K562 (cell line): ENCODE measurements around the gene SYNCRIP. TPM values are rescaled to one million over a fixed set of nuclear protein-coding genes. Genes with fewer than 3 reads are reported as not detected.

Source experiments
- CBFB ChIP-seq: sonication (generic); formaldehyde crosslinking; IDR thresholded peaks from 2 replicates; pipeline ENCODE4 v1.4.0; 2020; ENCODE audit warnings: mild to moderate bottlenecking, missing genetic modification reagents
- ETS2 ChIP-seq: IDR thresholded peaks from 2 replicates; pipeline ENCODE4 v1.6.1; 2016; ENCODE audit warnings: borderline replicate concordance, missing genetic modification characterization, mild to moderate bottlenecking, moderate library complexity, missing compliant biosample characterization; ENCODE audit not compliant: poor library complexity, severe bottlenecking
- FOXJ3 ChIP-seq: sonication (generic); formaldehyde crosslinking; IDR thresholded peaks from 2 replicates; pipeline ENCODE4 v1.4.0; 2020; ENCODE audit warnings: mild to moderate bottlenecking, missing genetic modification reagents
- HDAC8 ChIP-seq: fragments of 450-650 bp; IDR thresholded peaks from 2 replicates; pipeline ENCODE4 v1.6.1; 2016; ENCODE audit warnings: mild to moderate bottlenecking, missing genetic modification characterization, moderate library complexity, missing compliant biosample characterization
- HMGN3 ChIP-seq: IDR thresholded peaks from 2 replicates; pipeline ENCODE4 v1.6.1; 2011; ENCODE audit warnings: borderline replicate concordance, low read depth, mild to moderate bottlenecking, mixed read lengths, low read length; ENCODE audit not compliant: insufficient read length; ENCODE audit errors: extremely low read depth
- MCM5 ChIP-seq: fragments of 450-650 bp; IDR thresholded peaks from 2 replicates; pipeline ENCODE4 v1.6.1; 2016; ENCODE audit warnings: low read depth
- MTA2 ChIP-seq: fragments of 450-650 bp; IDR thresholded peaks from 2 replicates; pipeline ENCODE4 v1.6.1; 2016; ENCODE audit warnings: low read depth
- NONO ChIP-seq, 2 experiments: fragments of 200-400 bp in 1 of 2; fragments of 450-650 bp in 1 of 2; formaldehyde crosslinking in 1 of 2; IDR thresholded peaks; 2 replicates each; pipeline ENCODE4 v1.6.1; 2017; ENCODE audit warnings: low read depth in 2 of 2, mild to moderate bottlenecking in 2 of 2, moderate library complexity in 2 of 2, low read length in 1 of 2
- STAT5B ChIP-seq: fragments of 250-450 bp; sonication (Bioruptor Pico); IDR thresholded peaks from 2 replicates; pipeline ENCODE4 v1.8.0; 2021; ENCODE audit warnings: mild to moderate bottlenecking, inconsistent platforms
- TRIM24 ChIP-seq, 2 experiments: fragments of 450-650 bp; IDR thresholded peaks; 2 replicates each; pipeline ENCODE4 v1.6.1; 2016
- ZBTB17 ChIP-seq: fragments of 450-650 bp; formaldehyde crosslinking; IDR thresholded peaks from 2 replicates; pipeline ENCODE4 v1.4.0; 2020; ENCODE audit warnings: mild to moderate bottlenecking
- ZC3H8 ChIP-seq: fragments of 450-650 bp; IDR thresholded peaks from 2 replicates; pipeline ENCODE4 v1.6.1; 2017
- ZNF143 ChIP-seq: sonication (generic); formaldehyde crosslinking; IDR thresholded peaks from 2 replicates; pipeline ENCODE4 v1.9.0; 2022; ENCODE audit warnings: mild to moderate bottlenecking, missing genetic modification reagents
- ZNF253 ChIP-seq: fragments of 250-450 bp; sonication (Bioruptor Pico); conservative IDR thresholded peaks from 2 replicates; pipeline ENCODE4 v1.6.1; 2021; ENCODE audit warnings: mild to moderate bottlenecking
- polyA plus RNA-seq, 8 experiments: library from polyadenylated mRNA; depleted of rRNA in 4 of 8; stranded (reverse) in 5 of 8; unstranded in 3 of 8; fragments of >200 nt; fragmentation: Nextera tagmentation in 2 of 8; fragmentation: Illumina TruSeq in 1 of 8; extraction: Ambion mirVana in 2 of 8; extraction: Trizol in 1 of 8; gene quantifications; 2 replicates each; pipeline versions ENCODE4 v1.2.1 to v1.2.3, GENCODE V29; 2011 to 2014; ENCODE audit warnings: inconsistent platforms in 1 of 8, missing spikeins in 1 of 8
- total RNA-seq, 7 experiments: library from RNA; depleted of rRNA in 6 of 7; stranded (reverse); fragments of >200 nt in 6 of 7; fragmentation: Illumina TruSeq in 2 of 7; extraction: Trizol in 2 of 7; gene quantifications; 2 replicates each; pipeline versions ENCODE4 v1.2.1 to v1.2.3, GENCODE V29; 2011 to 2021; ENCODE audit warnings: low replicate concordance in 1 of 7
- TF ChIP-seq, protein P1 (sequence below): fragments of 450-650 bp; IDR thresholded peaks from 2 replicates; pipeline ENCODE4 v1.6.1; 2016; ENCODE audit warnings: low read depth
- TF ChIP-seq, protein P2 (sequence below): fragments of 250-450 bp; sonication (Bioruptor Pico); IDR thresholded peaks from 2 replicates; pipeline ENCODE4 v1.8.0; 2022; ENCODE audit warnings: moderate library complexity, mild to moderate bottlenecking, inconsistent platforms
- TF ChIP-seq, protein P3 (sequence below): fragments of 250-450 bp; sonication (Bioruptor Pico); IDR thresholded peaks from 2 replicates; pipeline ENCODE4 v1.4.0; 2020; ENCODE audit warnings: mild to moderate bottlenecking, moderate library complexity, borderline replicate concordance

SYNCRIP gene
- total and polyA plus RNA-seq, 9 of the 15 experiments (the other 6 are each of a cell fraction or from before 2014, with no cell fraction given) = 46.5 to 295 (median 140) TPM

DNA sequence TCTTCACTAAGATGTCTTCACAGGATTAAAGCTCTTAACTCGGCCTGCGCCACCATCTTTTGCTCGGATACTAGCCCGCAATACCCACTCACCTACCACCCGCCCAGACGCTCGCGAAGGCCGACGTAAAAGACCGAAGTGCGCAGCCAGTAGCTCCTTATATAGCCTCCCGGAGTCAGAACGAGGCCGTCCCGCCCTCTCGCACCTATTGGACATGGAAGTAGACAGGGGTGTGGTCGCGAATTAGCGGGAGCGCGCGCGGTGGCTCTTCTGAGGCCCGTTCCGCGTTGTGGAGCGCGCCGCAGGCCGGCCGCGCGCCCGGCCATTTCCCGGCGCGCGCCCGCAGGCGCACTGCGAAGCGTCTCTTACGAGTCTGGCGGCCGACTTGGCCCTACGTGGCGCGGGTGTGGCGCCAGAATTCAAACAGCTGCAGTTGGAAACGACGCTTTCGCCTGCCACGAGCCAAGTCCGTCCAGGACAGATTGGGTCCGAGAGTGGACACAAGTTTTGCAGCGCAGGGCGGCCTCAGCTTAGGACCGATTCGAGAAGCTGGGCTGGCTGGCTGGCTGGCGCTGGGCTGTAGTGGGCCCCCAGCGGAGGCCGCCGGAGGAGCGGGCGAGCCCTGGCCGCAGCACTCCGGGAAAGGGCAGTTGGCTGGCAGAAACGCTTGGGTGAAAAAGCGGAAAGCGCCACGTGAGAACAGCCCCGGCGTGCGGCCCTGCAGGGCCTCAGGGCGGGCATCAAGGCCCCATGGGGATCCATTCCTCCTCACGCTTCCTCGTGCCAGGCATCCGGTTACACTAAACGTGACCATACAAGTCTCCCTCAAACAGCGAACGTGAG, 36.1 kb upstream of the SYNCRIP start (continued):
- TF ChIP-seq, protein P1, sequence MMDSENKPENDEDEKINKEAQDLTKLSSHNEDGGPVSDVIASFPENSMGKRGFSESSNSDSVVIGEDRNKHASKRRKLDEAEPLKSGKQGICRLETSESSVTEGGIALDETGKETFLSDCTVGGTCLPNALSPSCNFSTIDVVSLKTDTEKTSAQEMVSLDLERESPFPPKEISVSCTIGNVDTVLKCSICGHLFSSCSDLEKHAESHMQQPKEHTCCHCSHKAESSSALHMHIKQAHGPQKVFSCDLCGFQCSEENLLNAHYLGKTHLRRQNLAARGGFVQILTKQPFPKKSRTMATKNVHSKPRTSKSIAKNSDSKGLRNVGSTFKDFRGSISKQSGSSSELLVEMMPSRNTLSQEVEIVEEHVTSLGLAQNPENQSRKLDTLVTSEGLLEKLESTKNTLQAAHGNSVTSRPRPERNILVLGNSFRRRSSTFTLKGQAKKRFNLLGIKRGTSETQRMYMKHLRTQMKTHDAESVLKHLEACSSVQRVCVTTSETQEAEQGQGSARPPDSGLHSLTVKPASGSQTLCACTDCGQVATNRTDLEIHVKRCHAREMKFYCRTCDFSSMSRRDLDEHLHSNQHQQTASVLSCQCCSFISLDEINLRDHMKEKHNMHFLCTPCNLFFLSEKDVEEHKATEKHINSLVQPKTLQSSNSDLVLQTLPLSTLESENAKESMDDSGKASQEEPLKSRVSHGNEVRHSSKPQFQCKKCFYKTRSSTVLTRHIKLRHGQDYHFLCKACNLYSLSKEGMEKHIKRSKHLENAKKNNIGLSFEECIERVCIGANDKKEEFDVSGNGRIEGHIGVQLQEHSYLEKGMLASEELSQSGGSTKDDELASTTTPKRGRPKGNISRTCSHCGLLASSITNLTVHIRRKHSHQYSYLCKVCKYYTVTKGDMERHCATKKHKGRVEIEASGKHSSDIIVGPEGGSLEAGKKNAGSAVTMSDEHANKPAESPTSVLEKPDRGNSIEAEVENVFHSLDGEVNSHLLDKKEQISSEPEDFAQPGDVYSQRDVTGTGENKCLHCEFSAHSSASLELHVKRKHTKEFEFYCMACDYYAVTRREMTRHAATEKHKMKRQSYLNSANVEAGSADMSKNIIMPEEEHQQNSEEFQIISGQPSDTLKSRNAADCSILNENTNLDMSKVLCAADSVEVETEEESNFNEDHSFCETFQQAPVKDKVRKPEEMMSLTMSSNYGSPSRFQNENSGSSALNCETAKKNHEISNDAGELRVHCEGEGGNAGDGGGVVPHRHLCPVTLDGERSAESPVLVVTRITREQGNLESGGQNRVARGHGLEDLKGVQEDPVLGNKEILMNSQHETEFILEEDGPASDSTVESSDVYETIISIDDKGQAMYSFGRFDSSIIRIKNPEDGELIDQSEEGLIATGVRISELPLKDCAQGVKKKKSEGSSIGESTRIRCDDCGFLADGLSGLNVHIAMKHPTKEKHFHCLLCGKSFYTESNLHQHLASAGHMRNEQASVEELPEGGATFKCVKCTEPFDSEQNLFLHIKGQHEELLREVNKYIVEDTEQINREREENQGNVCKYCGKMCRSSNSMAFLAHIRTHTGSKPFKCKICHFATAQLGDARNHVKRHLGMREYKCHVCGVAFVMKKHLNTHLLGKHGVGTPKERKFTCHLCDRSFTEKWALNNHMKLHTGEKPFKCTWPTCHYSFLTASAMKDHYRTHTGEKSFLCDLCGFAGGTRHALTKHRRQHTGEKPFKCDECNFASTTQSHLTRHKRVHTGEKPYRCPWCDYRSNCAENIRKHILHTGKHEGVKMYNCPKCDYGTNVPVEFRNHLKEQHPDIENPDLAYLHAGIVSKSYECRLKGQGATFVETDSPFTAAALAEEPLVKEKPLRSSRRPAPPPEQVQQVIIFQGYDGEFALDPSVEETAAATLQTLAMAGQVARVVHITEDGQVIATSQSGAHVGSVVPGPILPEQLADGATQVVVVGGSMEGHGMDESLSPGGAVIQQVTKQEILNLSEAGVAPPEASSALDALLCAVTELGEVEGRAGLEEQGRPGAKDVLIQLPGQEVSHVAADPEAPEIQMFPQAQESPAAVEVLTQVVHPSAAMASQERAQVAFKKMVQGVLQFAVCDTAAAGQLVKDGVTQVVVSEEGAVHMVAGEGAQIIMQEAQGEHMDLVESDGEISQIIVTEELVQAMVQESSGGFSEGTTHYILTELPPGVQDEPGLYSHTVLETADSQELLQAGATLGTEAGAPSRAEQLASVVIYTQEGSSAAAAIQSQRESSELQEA = no peak
- TF ChIP-seq, protein P2, sequence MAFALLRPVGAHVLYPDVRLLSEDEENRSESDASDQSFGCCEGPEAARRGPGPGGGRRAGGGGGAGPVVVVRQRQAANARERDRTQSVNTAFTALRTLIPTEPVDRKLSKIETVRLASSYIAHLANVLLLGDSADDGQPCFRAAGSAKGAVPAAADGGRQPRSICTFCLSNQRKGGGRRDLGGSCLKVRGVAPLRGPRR (CRISPR knock-in tag) = no peak
- TF ChIP-seq ZC3H8 (no peak), ZNF253 (no peak), NONO (IDR thresholded peaks at IDR 0.05; ENCODE audit: low read depth in 2 of 2, low read length in 1 of 2) (peak in 1 of 2 experiments; percentile 88; a peak in 2 of 4 replicates), HMGN3 (peak; percentile 18), MTA2 (no peak), MCM5 (no peak), HDAC8 (tag) (peak; percentile 64), ETS2 (tag) (no peak), FOXJ3 (no peak), CBFB (CRISPR knock-in tag) (no peak; the same call in 1 of the 2 replicates), ZBTB17 (no peak; the same call in 1 of the 2 replicates), STAT5B (no peak), TRIM24 (IDR thresholded peaks at IDR 0.05) (no peak), ZNF143 (CRISPR knock-in tag) (no peak)
- TF ChIP-seq, protein P3, sequence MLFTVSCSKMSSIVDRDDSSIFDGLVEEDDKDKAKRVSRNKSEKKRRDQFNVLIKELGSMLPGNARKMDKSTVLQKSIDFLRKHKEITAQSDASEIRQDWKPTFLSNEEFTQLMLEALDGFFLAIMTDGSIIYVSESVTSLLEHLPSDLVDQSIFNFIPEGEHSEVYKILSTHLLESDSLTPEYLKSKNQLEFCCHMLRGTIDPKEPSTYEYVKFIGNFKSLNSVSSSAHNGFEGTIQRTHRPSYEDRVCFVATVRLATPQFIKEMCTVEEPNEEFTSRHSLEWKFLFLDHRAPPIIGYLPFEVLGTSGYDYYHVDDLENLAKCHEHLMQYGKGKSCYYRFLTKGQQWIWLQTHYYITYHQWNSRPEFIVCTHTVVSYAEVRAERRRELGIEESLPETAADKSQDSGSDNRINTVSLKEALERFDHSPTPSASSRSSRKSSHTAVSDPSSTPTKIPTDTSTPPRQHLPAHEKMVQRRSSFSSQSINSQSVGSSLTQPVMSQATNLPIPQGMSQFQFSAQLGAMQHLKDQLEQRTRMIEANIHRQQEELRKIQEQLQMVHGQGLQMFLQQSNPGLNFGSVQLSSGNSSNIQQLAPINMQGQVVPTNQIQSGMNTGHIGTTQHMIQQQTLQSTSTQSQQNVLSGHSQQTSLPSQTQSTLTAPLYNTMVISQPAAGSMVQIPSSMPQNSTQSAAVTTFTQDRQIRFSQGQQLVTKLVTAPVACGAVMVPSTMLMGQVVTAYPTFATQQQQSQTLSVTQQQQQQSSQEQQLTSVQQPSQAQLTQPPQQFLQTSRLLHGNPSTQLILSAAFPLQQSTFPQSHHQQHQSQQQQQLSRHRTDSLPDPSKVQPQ (CRISPR knock-in tag) = no peak
